ENCODE data around the gene ANK2.

The ANK2 gene

DNA sequence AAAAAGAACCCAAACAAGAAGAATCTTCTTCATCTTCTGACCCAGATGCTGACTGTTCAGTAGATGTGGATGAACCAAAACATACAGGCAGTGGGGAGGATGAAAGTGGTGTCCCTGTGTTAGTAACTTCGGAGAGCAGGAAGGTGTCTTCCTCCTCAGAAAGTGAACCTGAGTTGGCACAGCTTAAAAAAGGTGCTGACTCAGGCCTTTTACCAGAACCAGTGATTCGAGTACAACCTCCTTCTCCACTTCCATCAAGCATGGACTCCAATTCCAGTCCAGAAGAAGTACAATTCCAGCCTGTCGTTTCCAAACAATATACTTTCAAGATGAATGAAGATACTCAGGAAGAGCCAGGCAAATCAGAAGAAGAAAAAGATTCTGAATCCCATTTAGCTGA, 307.0 kb downstream of the ANK2 start:
- no peak overlapping the region for H3K27ac ChIP-seq
- peak overlapping the region; percentile 55 for H3K4me2 ChIP-seq
- H3K9ac ChIP-seq = no peak overlapping the region
- TF ChIP-seq, protein P1, sequence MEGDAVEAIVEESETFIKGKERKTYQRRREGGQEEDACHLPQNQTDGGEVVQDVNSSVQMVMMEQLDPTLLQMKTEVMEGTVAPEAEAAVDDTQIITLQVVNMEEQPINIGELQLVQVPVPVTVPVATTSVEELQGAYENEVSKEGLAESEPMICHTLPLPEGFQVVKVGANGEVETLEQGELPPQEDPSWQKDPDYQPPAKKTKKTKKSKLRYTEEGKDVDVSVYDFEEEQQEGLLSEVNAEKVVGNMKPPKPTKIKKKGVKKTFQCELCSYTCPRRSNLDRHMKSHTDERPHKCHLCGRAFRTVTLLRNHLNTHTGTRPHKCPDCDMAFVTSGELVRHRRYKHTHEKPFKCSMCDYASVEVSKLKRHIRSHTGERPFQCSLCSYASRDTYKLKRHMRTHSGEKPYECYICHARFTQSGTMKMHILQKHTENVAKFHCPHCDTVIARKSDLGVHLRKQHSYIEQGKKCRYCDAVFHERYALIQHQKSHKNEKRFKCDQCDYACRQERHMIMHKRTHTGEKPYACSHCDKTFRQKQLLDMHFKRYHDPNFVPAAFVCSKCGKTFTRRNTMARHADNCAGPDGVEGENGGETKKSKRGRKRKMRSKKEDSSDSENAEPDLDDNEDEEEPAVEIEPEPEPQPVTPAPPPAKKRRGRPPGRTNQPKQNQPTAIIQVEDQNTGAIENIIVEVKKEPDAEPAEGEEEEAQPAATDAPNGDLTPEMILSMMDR (conservative IDR thresholded peaks at IDR 0.05; ENCODE audit: low read depth, low read length) = no peak
- H3K79me2 ChIP-seq (ENCODE audit: insufficient read depth, low read depth) = no peaks in the 10 kb centered on the region
- peaks cover 22% of the 10 kb centered on the region for H3K4me1 ChIP-seq (ENCODE audit: low read depth, poor library complexity, severe bottlenecking)
- no peaks in the 10 kb centered on the region for H3K27me3 ChIP-seq (ENCODE audit: insufficient read depth, low read depth)
- H3K4me3 ChIP-seq (IDR thresholded peaks at IDR 0.05; ENCODE audit: insufficient read depth, low read depth, low read length) = no peak overlapping the region
- no peak overlapping the region for H2AFZ ChIP-seq (ENCODE audit: low read depth)
- H3K36me3 ChIP-seq (ENCODE audit: insufficient read depth) = no peaks in the 10 kb centered on the region
- no peaks in the 10 kb centered on the region for H4K20me1 ChIP-seq (ENCODE audit: insufficient read depth)

DNA sequence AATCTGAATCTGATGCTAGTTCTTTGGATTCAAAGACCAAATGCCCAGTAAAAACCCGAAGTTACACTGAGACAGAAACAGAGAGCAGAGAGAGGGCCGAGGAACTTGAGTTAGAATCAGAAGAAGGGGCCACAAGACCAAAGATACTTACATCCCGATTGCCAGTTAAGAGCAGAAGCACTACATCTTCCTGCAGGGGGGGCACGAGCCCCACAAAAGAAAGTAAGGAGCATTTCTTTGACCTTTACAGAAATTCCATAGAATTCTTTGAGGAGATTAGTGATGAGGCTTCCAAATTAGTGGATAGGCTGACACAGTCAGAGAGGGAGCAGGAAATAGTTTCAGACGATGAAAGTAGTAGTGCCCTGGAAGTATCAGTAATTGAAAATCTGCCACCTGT, 309.3 kb downstream of the ANK2 start:
- H3K27me3 ChIP-seq (ENCODE audit: insufficient read depth, low read depth) = no peaks in the 10 kb centered on the region
- TF ChIP-seq, protein P1 (conservative IDR thresholded peaks at IDR 0.05; ENCODE audit: low read depth, low read length) = no peak

DNA sequence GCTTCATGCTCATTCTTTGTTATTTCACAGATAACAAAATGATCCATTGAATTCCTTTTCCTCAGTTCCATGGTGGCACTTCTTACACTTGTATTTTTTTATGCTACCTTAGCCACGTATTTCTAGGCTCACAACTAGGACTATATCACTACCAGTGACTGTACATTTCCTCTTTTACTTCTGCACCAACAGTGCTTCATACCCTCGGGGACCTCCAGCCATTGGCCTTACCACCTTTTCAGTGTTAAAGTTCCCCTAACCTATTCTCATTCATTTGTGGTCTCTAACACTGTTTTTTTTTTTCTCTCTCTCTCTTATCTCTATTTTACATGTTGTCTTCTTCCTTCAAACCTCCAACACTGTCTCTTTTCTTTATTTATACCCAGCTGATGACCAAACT, 315.9 kb downstream of the ANK2 start:
- Histone ChIP-seq H3K27ac (no peak overlapping the region), H3K4me1 (ENCODE audit: low read depth, poor library complexity, severe bottlenecking) (no peaks in the 10 kb centered on the region), H3K36me3 (ENCODE audit: insufficient read depth) (no peaks in the 10 kb centered on the region), H4K20me1 (ENCODE audit: insufficient read depth) (no peaks in the 10 kb centered on the region), H3K4me3 (IDR thresholded peaks at IDR 0.05; ENCODE audit: insufficient read depth, low read depth, low read length) (no peak overlapping the region), H3K27me3 (ENCODE audit: insufficient read depth, low read depth) (no peaks in the 10 kb centered on the region), H2AFZ (ENCODE audit: low read depth) (no peak overlapping the region), H3K79me2 (ENCODE audit: insufficient read depth, low read depth) (no peaks in the 10 kb centered on the region), H3K4me2 (no peak overlapping the region), H3K9ac (no peak overlapping the region)
- TF ChIP-seq, protein P1 (conservative IDR thresholded peaks at IDR 0.05; ENCODE audit: low read depth, low read length) = no peak

More for the DNA sequence above, 309.3 kb downstream of the ANK2 start:
- H3K4me3 ChIP-seq (IDR thresholded peaks at IDR 0.05; ENCODE audit: insufficient read depth, low read depth, low read length) = no peak overlapping the region
- no peak overlapping the region for H2AFZ ChIP-seq (ENCODE audit: low read depth)
- no peak overlapping the region for H3K4me2 ChIP-seq
- no peaks in the 10 kb centered on the region for H4K20me1 ChIP-seq (ENCODE audit: insufficient read depth)
- no peaks in the 10 kb centered on the region for H3K79me2 ChIP-seq (ENCODE audit: insufficient read depth, low read depth)
- no peaks in the 10 kb centered on the region for H3K36me3 ChIP-seq (ENCODE audit: insufficient read depth)
- H3K4me1 ChIP-seq (ENCODE audit: low read depth, poor library complexity, severe bottlenecking) = peaks cover 22% of the 10 kb centered on the region
- H3K27ac ChIP-seq = no peak overlapping the region
- H3K9ac ChIP-seq = no peak overlapping the region

DNA sequence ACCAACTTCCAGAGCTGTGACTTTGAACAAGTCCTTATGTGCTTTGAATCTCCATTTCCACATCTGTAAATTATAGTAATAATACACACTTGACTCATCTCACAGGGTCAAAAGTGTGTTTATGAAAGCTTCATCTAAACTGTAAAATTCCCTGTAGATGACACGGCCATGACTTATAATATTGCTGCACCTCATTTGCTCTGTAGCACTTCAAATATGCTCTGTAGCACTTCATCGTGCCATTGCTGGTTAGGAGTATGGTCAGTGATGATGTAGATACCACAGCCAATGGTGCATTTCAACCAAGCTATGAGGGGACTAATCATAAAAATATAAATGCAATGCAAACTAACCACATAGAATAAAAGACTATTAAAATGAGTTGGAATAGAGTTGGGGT, 318.6 kb downstream of the ANK2 start:
- H3K36me3 ChIP-seq (ENCODE audit: insufficient read depth) = no peaks in the 10 kb centered on the region
- no peaks in the 10 kb centered on the region for H3K4me1 ChIP-seq (ENCODE audit: low read depth, poor library complexity, severe bottlenecking)
- H3K27ac ChIP-seq = no peak overlapping the region
- no peak overlapping the region for H2AFZ ChIP-seq (ENCODE audit: low read depth)
- no peaks in the 10 kb centered on the region for H4K20me1 ChIP-seq (ENCODE audit: insufficient read depth)
- H3K27me3 ChIP-seq (ENCODE audit: insufficient read depth, low read depth) = no peaks in the 10 kb centered on the region
- H3K4me2 ChIP-seq = no peak overlapping the region
- TF ChIP-seq, protein P1 (conservative IDR thresholded peaks at IDR 0.05; ENCODE audit: low read depth, low read length) = no peak
- H3K9ac ChIP-seq = no peak overlapping the region
- no peak overlapping the region for H3K4me3 ChIP-seq (IDR thresholded peaks at IDR 0.05; ENCODE audit: insufficient read depth, low read depth, low read length)
- no peaks in the 10 kb centered on the region for H3K79me2 ChIP-seq (ENCODE audit: insufficient read depth, low read depth)
